Ecto neural progenitor cell (in vitro differentiated cells): ENCODE data around the gene C1orf105.
A peak's percentile ranks its signal among the peaks of the same experiment; 100 is the strongest.
"Not testable (repeated sequence)": the region's sequence is repeated elsewhere in the genome, so short reads cannot be mapped to it uniquely, and the experiment has no call there.

Experiments
- DNase-seq: peaks from one replicate; pipeline ENCODE4 v3.0.0-alpha.2; 2018; ENCODE audit warnings: low spot score

C1orf105 gene

DNA sequence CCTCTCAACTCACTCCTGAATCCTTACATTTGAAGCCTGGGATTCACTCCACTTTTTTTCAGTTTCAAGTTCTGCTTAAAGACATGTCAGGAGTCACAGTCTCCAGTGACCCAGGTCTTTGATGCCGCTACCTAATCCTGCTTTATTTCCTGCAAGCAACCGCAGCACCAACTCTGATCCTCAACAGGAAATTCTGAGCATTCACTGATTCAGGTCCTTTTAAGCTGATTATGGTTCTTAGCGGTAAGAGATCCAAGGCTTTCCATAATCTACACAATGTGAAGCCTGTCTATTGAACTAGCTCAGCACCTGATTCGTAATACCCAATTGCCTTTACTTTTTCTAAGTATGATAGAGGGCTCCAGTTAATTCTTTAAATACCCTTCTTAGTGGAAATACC is 67.1 kb downstream of the C1orf105 start:
- DNase-seq: peak; percentile 56

DNA sequence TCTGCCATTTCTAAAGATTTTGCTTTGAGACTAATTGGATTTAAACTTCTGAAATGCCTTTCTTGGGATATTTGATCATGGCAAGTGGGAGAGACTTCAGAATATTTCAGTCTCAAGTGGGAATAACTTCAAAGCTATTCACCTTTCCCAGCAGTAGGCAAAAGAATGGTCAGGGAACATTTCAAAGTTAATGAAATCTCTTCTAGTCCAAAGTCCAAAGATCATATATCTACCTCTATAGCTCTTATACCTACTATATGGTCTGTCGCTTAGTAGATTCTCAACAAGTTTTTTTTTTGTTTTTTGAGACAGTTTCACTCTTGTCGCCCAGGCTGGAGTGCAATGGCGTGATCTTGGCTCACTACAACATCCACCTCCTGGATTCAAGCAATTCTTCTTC is 67.9 kb downstream of the C1orf105 start:
- DNase-seq: no peak

DNA sequence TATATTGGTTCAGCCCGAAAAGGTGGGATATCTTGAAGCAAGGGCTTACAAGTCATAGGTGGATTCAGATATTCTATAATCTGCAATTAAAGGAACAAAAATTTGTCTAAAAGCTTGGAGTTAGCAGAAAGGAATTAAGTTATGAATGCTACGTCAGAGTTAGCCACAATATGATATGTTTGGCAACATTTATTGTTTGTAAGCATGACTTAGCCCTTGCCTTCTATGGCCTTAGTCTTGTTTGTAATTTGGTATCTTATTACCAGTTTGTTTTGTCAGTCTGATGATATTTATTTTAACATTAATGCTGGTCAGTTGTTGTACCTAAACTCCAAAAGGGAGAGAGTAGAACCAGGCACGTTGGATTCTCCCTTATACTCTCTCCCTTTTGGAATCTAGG is 69.4 kb downstream of the C1orf105 start:
- no peak for DNase-seq

DNA sequence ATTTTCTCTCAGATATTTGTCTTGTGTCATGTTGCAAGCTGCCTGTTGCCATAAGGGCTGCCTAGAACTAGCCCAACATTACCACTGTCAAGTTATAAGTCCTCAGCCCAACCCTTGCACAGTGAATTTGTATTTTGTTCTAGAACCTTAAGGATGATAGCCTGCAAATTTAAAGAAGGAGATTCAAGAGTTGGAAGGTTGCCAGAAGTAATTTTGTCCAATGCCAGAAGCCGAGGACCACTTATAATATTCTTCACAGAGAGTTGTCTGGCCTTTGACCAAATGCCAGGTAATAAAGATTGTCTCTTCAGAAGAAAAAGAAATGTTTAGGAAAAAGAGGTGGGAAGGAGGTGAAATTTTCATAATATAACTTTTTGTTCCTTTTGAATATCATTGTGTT is 71.9 kb downstream of the C1orf105 start:
- DNase-seq: no peak

DNA sequence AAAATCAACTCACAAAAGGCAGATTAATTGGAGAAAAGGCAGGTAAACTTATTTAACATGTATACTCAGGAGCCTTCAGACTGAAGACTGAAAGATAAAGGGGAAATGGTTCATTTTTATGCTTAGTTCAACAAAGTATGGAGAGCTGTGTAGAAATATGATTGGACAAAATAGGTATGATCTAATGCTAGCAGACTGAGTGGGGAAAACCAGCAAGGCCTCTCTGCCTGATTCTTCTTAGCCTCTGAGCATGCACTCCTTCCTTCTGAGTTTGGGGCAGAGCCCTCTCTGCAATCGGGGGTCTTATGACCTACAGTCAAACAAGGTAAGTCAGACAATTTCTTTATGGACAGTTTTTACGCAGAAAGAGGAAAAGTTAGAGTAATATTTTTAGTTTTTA is 73.7 kb downstream of the C1orf105 start:
- DNase-seq: no peak

DNA sequence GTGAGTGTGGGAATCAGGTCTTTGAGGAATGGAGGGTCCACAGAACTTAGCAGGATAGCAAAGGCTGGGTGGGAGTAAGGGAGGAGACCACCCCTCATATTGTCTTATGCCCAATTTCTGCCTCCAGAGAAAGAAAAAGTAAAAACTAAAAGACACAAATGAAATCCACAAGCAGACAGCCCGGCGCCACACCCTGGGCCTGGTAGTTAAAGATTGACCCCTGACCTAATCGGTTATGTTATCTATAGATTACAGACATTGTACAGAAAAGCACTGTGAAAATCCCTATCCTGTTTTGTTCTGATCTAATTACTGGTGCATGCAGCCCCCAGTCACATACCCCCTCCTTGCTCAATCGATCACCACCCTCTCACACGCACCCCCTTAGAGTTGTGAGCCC is 75.6 kb downstream of the C1orf105 start:
- DNase-seq: not testable (repeated sequence)

DNA sequence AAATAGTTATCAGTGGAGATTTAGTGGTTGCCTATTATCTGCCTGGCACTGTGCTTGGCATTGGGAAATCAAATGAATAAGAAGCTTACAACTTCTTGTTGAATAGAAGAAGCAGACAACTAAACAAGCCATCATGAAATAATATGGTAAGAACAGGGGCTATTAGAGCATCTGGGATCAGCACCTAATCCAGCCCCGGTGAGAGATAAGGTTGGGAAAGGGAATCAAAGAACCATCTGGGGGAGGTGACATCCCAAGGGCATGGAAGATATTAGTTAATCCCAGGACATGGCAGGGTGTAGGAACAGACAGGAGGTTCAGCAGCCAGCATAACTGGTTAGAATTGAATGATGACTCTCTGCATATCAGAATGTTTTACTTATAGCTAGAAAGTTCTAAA is 76.2 kb downstream of the C1orf105 start:
- no peak for DNase-seq

DNA sequence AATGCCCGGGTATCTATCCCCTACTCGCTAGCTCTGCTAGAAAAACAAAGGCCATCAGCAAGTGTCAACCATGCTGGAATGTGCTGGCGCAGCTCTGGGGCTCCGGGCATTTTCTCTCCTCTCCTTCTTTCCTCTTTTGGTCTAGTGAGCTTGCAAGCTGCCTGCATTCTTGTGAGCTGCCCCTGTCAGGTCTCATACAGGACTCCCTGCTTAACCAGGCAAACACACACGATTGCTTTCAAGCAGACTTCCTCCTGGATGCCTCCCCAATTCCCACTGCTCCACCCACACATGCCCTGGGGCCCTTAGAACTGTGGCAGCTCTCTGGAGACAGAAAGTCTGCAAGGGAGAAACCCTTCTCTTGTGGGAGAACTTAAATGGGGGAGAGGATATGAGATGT is 76.7 kb downstream of the C1orf105 start:
- DNase-seq: peak; percentile 80

DNA sequence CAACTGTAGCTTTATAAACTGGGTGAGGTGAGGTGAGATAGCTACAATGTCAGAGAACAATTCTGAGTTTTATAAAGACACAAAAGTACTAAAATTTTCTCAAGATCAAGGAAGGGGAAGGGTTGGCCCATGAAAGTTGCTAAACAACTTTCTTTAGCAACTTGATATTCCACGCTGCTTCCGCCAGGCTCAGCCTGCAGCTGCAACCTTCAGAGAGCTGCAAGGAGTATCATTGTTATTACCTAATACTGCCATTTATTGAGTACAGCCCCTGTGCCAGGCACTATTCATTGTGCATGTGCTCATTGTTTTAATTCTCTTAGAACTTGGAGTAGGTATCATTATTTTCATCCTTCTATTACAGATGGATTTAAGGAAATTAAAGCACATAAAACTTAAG is 78.4 kb downstream of the C1orf105 start:
- no peak for DNase-seq

DNA sequence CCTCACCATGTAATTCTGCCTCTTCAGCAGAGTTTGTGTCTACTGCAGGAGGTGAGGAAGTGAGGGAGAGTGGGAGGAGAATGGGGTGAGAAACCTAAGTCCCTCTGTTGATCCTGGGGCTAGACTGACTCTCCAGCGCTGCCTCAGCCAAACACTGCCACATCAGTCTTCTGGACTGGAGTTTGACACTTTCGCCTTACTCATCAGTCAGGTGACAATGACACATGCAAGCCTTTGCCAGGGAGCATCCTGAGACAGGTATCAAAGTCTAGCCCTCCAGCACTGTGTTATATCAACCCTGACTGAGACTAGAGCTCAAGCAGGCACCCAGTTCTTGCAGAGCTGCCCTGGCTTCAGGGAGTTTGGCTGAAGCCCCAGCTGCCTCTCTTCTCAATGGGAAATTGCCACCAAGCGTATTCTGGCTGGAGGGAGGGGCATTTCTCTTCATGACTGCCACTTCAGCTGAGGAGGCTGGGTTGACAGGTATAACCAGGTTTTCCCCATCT is 79.2 kb downstream of the C1orf105 start:
- no peak for DNase-seq

DNA sequence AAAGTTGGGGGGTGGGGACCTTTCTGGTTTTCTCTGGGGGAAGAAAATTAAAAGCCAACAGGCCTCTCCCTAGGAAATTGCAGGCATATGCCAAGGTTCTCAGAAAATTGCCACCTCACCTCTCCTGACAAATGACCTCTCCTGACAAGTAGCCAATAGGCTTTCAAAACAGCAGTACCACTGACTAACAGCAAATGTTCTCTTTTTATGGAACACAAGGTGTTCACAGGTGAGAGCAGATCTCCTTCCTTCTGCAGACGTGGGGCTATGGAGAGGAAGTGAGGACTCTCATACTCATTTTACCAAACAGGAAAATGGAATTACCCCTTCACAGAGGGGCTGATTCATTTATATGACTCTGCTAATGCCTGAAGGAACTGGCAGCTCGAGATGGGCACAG is 79.7 kb downstream of the C1orf105 start:
- DNase-seq: no peak

DNA sequence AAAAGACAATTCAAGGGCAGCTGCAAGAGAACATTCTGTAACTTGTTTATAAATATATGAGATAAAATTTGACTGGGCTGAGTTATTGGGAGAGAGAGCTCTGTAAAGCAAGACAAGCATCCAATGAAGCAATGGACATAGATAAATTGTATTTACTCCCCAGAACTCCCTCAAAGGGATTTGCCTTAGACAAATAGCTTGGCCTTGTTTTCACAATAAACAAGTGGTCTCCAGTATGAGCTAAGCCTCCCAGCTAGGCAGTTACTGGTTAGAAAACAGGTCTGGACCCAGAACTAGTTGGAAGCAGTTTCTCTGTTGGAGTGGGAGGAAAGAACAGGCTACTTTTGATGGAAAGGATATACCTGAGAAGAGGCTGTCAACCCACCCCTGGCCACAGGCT is 87.3 kb downstream of the C1orf105 start:
- no peak for DNase-seq

DNA sequence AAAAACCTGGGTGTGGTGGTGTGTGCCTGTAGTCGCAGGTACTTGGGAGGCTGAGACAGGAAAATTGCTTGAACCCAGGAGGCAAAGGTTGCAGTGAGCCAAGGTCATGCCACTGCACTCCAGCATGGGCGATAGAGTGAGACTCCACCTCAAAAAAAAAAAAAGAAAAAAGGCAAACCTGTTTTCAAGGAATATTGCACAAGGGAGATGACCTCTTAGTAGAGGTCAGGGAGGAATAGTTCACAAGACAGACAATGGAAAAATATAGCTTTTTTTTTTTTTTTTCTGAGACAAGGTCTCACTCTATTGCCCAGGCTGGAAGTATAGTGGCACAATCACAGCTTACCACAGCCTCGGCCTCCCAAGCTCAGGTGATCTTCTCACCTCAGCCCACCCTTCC is 90.0 kb downstream of the C1orf105 start:
- DNase-seq: no peak

DNA sequence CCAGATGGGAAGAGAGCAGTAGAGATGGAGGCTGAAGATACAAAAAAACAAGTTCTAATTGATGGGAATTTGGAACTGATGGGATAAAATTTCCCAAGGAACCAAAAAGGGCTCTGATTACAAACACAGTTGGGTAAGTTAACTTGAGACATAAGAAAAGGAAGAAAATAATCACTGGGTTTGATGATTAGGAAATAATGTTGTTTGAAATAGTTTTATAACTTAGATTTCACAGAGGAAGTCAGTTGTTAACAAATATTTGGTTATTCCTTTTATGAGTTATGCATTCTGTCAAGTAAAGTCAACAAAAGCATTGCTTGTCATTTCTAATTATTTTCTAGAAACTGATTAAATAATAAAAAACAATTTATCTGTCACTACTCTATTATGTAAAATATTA is 92.1 kb downstream of the C1orf105 start:
- no peak for DNase-seq

DNA sequence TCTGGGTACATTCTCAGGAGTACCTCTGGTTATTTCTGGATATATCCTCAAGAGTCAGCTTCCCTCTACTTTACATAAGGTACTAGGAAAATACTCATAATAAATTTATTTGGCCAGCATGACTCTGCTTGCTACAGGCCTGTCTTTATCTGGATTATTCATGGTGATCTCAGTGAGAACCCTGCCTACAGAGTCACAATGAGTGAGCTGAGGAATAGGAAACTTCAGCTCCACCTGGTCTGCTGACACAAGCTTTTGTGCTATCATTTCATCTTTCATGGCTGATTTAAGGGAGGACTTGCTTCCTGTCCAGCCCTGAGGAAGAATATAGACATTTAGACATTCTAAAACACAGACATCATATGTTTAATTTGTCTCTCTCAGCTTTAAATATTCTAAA is 93.0 kb downstream of the C1orf105 start:
- DNase-seq: no peak

DNA sequence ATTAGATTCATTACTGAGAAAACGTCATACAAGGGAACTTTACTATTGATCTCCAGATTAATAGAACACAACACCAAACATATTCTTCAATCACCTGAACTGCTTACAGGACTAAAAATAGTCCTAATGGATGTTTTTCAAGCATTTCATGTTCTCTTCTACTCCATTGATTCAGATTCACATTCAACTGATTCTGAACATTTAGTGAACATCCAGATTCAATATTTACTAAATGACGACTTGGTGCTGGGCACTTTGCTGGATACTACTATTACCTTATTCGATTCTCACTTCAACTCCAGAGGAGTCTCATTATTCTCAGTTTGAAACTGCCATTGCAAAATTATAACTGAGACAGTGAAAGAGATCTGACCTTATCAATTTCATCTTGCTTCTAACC is 93.6 kb downstream of the C1orf105 start:
- DNase-seq: no peak

DNA sequence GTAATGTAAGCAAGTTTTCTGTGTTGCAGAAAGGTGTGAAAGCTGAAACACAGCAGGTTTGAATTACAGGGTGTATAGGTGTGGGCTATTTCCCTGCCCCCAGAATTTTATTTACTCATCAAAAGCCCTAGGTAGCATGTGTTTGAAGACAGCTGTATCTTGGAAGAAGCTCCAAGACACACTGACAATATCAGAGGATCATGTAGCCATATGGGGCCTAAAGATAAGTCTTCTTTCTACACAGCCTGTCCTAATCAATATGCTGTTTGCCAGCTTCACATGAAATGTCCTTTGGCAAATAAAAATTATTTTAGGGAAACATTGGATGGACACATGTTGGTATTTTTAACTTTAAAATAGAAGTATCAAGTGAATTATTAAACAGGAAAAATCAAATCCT is 95.0 kb downstream of the C1orf105 start:
- no peak for DNase-seq

DNA sequence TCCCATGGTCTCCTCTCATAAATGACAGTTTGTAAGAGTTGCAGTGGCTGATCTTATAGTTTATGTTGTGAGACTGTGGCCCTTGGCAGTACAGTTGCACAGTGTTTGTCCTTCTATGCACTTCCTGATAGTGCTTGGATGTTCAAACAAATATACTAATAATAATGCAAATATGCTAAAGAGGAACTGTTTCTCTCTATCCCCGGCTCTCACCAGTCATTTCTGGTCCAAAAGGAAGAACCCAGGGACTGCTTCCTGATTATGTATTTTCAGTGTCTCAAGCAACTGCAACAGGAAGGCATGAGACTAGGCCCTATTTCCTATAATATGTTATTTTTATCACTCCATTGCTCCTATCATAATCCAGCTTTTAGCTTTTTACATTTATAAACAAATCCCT is 95.4 kb downstream of the C1orf105 start:
- DNase-seq: no peak

DNA sequence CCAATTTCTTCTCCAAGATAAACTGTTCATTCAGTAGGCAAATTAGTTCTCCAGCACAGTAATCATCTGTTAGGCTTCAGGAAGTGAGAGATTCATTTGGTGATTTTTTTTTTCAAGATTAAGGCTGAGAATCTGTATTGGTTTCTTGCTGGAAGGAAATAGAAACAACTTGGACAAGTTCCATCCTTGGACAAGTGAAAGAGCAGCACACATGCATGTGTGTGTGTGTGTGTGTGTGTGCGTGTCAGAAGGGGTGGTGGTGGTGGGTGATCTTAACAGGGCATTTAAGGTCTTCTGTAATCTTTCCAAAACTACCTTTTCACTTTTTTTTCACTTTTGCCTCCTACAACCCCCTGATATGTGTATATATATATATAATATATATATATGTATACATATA is 96.6 kb downstream of the C1orf105 start:
- DNase-seq: no peak

DNA sequence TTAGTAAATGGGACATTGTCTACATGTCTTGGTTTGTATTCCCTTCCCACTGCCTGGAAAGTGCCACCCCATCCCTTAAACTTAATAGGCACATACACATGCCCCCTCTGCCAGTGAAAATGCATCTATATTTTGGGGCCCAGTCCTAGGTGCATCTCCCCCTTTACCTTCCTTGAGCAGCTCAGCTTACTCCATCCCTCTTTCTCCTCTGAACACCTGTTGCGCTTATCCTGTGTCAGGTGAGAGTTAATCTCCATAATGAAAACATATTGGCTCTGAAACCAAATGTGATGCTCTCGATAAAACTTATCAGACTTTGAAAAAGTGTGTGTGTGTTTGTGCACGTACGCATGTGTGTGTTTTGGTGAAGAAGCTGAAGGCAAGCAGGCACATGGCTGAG is 97.1 kb downstream of the C1orf105 start:
- DNase-seq: no peak
